HepG2 (cell line): ENCODE measurements around the gene PAM16. TPM values are rescaled to one million over a fixed set of nuclear protein-coding genes. Genes with fewer than 3 reads are reported as not detected.
A peak's percentile ranks its signal among the peaks of the same experiment; 100 is the strongest.

ENCODE experiments used
- JUND ChIP-seq: sonication (generic); formaldehyde crosslinking; IDR thresholded peaks from 2 replicates; pipeline ENCODE4 v1.8.0; 2022; ENCODE audit warnings: mild to moderate bottlenecking, missing genetic modification reagents
- MIXL1 ChIP-seq: IDR thresholded peaks from 2 replicates; pipeline ENCODE4 v1.6.1; 2016
- PRDM4 ChIP-seq: sonication (generic); formaldehyde crosslinking; IDR thresholded peaks from 2 replicates; pipeline ENCODE4 v1.9.0; 2021; ENCODE audit warnings: missing genetic modification reagents, borderline replicate concordance
- RCOR2 ChIP-seq: IDR thresholded peaks from 2 replicates; pipeline ENCODE4 v1.6.1; 2016; ENCODE audit warnings: missing biosample characterization, missing genetic modification reagents
- RORA ChIP-seq: sonication (generic); formaldehyde crosslinking; IDR thresholded peaks from 2 replicates; pipeline ENCODE4 v1.5.0; 2020; ENCODE audit warnings: mild to moderate bottlenecking, missing genetic modification reagents, moderate library complexity
- SMAD3 ChIP-seq: sonication (generic); formaldehyde crosslinking; IDR thresholded peaks from 2 replicates; pipeline ENCODE4 v1.4.0; 2020; ENCODE audit warnings: missing genetic modification reagents
- SPEN ChIP-seq: sonication (generic); formaldehyde crosslinking; IDR thresholded peaks from 2 replicates; pipeline ENCODE4 v1.5.1; 2020; ENCODE audit warnings: low read depth, mild to moderate bottlenecking, missing genetic modification reagents
- ZBTB39 ChIP-seq: sonication (generic); formaldehyde crosslinking; IDR thresholded peaks from 2 replicates; pipeline ENCODE4 v1.5.0; 2020; ENCODE audit warnings: missing genetic modification reagents
- ZMYM2 ChIP-seq: sonication (generic); formaldehyde crosslinking; IDR thresholded peaks from 2 replicates; pipeline ENCODE4 v1.8.0; 2022; ENCODE audit warnings: mild to moderate bottlenecking, missing genetic modification reagents
- ZNF234 ChIP-seq: sonication (generic); formaldehyde crosslinking; conservative IDR thresholded peaks from 2 replicates; pipeline ENCODE4 v1.5.1; 2020; ENCODE audit warnings: mild to moderate bottlenecking, missing genetic modification reagents
- ZNF550 ChIP-seq: sonication (generic); formaldehyde crosslinking; IDR thresholded peaks from 2 replicates; pipeline ENCODE4 v1.4.0; 2020; ENCODE audit warnings: mild to moderate bottlenecking, missing genetic modification reagents, borderline replicate concordance
- polyA plus RNA-seq, 8 experiments: library from polyadenylated mRNA; depleted of rRNA in 3 of 8; stranded (reverse) in 7 of 8; unstranded in 1 of 8; fragments of >200 nt; fragmentation: Illumina TruSeq in 4 of 8; extraction: Trizol in 4 of 8; gene quantifications; 2 replicates each; pipeline versions ENCODE4 v1.2.1 to v1.2.3, GENCODE V29; 2011 to 2016; ENCODE audit warnings: low read depth in 4 of 8, missing spikeins in 1 of 8, mixed read lengths in 1 of 8; ENCODE audit not compliant: insufficient read depth in 1 of 8
- total RNA-seq, 5 experiments: library from RNA; depleted of rRNA; stranded (reverse); fragments of >200 nt; fragmentation: Illumina TruSeq; extraction: Trizol; gene quantifications; 2 replicates each; pipeline ENCODE4 v1.2.3, GENCODE V29; 2016; ENCODE audit warnings: low read depth in 1 of 5
- TF ChIP-seq, protein P1 (sequence below): sonication (generic); formaldehyde crosslinking; IDR thresholded peaks from 2 replicates; pipeline ENCODE4 v1.4.0; 2020; ENCODE audit warnings: mild to moderate bottlenecking, missing genetic modification reagents, borderline replicate concordance
- TF ChIP-seq, protein P2 (sequence below): sonication (generic); formaldehyde crosslinking; IDR thresholded peaks from 2 replicates; pipeline ENCODE4 v1.8.0; 2022; ENCODE audit warnings: missing genetic modification reagents, mild to moderate bottlenecking, moderate library complexity, borderline replicate concordance
- TF ChIP-seq, protein P3 (sequence below): sonication (generic); formaldehyde crosslinking; IDR thresholded peaks from 2 replicates; pipeline ENCODE4 v1.4.0; 2020; ENCODE audit warnings: missing genetic modification reagents, mild to moderate bottlenecking, borderline replicate concordance

Gene PAM16
- total and polyA plus RNA-seq, 2 of the 13 experiments (the other 11 are each of a cell fraction or from before 2014, with no cell fraction given) = 51.5 to 51.8 TPM

GRCh38 chr16:4345836-4346781 lies 5.0 kb downstream of the PAM16 start (continued):
- TF ChIP-seq ZBTB39 (no peak), ZNF550 (CRISPR knock-in tag) (no peak), RCOR2 (peak; percentile 68; the same call in 1 of the 2 replicates), ZMYM2 (CRISPR knock-in tag) (no peak), SPEN (CRISPR knock-in tag) (no peak), SMAD3 (CRISPR knock-in tag) (peak; percentile 91), MIXL1 (CRISPR knock-in tag) (peak; percentile 88), PRDM4 (CRISPR knock-in tag) (no peak), ZNF234 (no peak), RORA (CRISPR knock-in tag) (no peak), JUND (CRISPR knock-in tag) (peak; percentile 90)
- TF ChIP-seq, protein P1, sequence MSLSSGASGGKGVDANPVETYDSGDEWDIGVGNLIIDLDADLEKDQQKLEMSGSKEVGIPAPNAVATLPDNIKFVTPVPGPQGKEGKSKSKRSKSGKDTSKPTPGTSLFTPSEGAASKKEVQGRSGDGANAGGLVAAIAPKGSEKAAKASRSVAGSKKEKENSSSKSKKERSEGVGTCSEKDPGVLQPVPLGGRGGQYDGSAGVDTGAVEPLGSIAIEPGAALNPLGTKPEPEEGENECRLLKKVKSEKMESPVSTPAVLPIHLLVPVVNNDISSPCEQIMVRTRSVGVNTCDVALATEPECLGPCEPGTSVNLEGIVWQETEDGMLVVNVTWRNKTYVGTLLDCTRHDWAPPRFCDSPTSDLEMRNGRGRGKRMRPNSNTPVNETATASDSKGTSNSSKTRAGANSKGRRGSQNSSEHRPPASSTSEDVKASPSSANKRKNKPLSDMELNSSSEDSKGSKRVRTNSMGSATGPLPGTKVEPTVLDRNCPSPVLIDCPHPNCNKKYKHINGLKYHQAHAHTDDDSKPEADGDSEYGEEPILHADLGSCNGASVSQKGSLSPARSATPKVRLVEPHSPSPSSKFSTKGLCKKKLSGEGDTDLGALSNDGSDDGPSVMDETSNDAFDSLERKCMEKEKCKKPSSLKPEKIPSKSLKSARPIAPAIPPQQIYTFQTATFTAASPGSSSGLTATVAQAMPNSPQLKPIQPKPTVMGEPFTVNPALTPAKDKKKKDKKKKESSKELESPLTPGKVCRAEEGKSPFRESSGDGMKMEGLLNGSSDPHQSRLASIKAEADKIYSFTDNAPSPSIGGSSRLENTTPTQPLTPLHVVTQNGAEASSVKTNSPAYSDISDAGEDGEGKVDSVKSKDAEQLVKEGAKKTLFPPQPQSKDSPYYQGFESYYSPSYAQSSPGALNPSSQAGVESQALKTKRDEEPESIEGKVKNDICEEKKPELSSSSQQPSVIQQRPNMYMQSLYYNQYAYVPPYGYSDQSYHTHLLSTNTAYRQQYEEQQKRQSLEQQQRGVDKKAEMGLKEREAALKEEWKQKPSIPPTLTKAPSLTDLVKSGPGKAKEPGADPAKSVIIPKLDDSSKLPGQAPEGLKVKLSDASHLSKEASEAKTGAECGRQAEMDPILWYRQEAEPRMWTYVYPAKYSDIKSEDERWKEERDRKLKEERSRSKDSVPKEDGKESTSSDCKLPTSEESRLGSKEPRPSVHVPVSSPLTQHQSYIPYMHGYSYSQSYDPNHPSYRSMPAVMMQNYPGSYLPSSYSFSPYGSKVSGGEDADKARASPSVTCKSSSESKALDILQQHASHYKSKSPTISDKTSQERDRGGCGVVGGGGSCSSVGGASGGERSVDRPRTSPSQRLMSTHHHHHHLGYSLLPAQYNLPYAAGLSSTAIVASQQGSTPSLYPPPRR (CRISPR knock-in tag) = peak; percentile 58; the same call in 1 of the 2 replicates
- TF ChIP-seq, protein P2, sequence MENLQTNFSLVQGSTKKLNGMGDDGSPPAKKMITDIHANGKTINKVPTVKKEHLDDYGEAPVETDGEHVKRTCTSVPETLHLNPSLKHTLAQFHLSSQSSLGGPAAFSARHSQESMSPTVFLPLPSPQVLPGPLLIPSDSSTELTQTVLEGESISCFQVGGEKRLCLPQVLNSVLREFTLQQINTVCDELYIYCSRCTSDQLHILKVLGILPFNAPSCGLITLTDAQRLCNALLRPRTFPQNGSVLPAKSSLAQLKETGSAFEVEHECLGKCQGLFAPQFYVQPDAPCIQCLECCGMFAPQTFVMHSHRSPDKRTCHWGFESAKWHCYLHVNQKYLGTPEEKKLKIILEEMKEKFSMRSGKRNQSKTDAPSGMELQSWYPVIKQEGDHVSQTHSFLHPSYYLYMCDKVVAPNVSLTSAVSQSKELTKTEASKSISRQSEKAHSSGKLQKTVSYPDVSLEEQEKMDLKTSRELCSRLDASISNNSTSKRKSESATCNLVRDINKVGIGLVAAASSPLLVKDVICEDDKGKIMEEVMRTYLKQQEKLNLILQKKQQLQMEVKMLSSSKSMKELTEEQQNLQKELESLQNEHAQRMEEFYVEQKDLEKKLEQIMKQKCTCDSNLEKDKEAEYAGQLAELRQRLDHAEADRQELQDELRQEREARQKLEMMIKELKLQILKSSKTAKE (CRISPR knock-in tag) = peak; percentile 55; the same call in 1 of the 2 replicates
- TF ChIP-seq, protein P3, sequence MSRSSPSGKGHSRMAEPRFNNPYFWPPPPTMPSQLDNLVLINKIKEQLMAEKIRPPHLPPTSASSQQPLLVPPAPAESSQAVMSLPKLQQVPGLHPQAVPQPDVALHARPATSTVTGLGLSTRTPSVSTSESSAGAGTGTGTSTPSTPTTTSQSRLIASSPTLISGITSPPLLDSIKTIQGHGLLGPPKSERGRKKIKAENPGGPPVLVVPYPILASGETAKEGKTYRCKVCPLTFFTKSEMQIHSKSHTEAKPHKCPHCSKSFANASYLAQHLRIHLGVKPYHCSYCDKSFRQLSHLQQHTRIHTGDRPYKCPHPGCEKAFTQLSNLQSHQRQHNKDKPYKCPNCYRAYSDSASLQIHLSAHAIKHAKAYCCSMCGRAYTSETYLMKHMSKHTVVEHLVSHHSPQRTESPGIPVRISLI = no peak
